Hematopoietic multipotent progenitor cell treated with erythropoietin and hydrocortisone succinate and interleukin-3 and kit ligand, for 8 days (in vitro differentiated cells): Measurements from ENCODE around the gene GAPDH.
A peak's percentile ranks its signal among the peaks of the same experiment; 100 is the strongest.
"Not testable (repeated sequence)": the region's sequence is repeated elsewhere in the genome, so short reads cannot be mapped to it uniquely, and the experiment has no call there.

Experiments used
- DNase-seq: peaks from one replicate; pipeline ENCODE4 v3.0.0-alpha.2; 2015

The GAPDH gene

DNA sequence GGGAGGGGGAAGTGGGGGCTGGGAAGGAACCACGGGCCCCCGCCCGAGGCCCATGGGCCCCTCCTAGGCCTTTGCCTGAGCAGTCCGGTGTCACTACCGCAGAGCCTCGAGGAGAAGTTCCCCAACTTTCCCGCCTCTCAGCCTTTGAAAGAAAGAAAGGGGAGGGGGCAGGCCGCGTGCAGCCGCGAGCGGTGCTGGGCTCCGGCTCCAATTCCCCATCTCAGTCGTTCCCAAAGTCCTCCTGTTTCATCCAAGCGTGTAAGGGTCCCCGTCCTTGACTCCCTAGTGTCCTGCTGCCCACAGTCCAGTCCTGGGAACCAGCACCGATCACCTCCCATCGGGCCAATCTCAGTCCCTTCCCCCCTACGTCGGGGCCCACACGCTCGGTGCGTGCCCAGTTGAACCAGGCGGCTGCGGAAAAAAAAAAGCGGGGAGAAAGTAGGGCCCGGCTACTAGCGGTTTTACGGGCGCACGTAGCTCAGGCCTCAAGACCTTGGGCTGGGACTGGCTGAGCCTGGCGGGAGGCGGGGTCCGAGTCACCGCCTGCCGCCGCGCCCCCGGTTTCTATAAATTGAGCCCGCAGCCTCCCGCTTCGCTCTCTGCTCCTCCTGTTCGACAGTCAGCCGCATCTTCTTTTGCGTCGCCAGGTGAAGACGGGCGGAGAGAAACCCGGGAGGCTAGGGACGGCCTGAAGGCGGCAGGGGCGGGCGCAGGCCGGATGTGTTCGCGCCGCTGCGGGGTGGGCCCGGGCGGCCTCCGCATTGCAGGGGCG, at the start of gene GAPDH:
TSS of gene GAPDH (plus strand) at position 595 of the 772 bp plus-strand sequence. CDS start 316 bp downstream, outside the sequence.
- peak; percentile 98 for DNase-seq

- DNase-seq = no peak
Measured at GRCh38 chr12:6488240-6488639, 46.1 kb upstream of the GAPDH start.

GRCh38 chr12:6489449-6489848, 44.9 kb upstream of the GAPDH start:
- no peak for DNase-seq

GRCh38 chr12:6490673-6491072, 43.6 kb upstream of the GAPDH start:
- DNase-seq = not testable (repeated sequence)

DNA sequence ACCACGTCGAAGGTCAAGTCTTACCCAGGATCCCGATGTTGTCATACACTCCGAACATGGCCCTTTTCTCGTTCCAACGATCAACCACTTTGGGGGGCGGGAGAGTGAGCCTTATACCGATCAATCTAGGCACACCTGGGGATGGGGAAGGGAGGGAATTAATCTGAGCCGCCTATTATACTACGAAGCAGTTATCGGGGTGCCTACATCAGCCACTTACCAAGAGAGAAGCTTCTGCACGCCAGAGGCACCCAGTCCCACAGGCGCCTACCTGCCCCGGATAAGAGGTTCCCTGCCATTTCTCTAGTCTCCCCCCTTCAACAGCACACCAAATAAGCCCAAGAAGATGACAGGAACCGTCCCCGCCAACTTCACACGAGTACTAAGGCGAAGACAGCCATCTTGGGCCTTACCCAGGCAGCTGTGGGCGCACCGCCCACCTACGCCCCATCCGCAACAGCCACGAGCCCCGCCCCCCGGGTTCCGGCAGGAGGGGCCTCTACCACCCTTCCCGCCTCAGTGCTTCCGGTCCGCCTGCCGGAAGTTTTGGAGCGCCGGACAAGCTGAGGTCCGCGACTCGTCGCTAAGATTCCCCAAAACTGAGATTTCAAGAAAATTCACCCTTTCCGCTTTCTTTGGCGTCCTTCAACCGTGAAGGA, 41.4 kb upstream of the GAPDH start, which contains the start of gene MRPL51:
TSS of gene MRPL51 (minus strand) at position 425 of the 659 bp plus-strand sequence. CDS start at position 299, 126 bp downstream.
- peak; percentile 97 for DNase-seq

GRCh38 chr12:6493497-6494257, 40.6 kb upstream of the GAPDH start, which contains the start of gene NCAPD2:
Gene NCAPD2 (plus strand): TSS chr12:6494102. CDS start chr12:6495099, 997 bp downstream.
- DNase-seq = peak; percentile 98

- peak; percentile 66 for DNase-seq
Measured at GRCh38 chr12:6494258-6494743, 40.0 kb upstream of the GAPDH start.

DNA sequence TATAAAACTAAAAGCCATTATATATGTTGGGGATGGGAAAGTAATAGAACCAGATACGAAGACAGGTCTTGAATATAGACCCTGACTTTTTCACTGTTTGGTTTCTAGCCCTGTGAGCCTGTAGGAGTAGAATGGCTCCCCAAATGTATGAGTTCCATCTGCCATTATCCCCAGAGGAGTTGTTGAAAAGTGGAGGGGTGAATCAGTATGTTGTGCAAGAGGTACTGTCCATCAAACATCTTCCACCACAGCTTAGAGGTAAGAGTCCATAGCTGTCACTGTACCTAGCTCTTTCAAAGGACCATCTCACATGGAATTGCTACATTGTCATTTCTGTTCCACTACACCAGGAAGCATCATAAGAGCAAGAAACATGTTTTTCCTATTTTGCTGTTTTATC, 39.3 kb upstream of the GAPDH start:
- peak; percentile 19 for DNase-seq

GRCh38 chr12:6497291-6497690, 37.0 kb upstream of the GAPDH start:
- not testable (repeated sequence) for DNase-seq

DNA sequence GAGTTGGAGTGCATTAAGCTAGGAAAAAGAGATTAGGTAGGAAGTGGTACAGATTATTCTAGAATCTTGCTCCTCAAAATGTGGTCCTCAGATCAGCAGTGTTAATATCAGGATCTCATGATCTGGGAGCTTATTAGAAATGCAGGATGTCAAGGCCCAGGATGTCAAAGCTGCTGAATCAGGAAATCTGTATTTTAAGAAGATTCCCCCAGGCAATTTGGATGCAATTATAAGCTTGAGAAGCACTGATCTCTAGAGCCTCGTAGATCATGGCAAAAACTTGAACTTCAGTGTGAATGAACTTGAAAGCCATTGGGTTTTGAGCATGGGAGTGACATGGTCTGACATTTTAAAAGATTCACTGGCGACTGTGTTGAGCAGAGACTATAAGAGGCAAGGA, 33.9 kb upstream of the GAPDH start:
- DNase-seq = no peak

DNA sequence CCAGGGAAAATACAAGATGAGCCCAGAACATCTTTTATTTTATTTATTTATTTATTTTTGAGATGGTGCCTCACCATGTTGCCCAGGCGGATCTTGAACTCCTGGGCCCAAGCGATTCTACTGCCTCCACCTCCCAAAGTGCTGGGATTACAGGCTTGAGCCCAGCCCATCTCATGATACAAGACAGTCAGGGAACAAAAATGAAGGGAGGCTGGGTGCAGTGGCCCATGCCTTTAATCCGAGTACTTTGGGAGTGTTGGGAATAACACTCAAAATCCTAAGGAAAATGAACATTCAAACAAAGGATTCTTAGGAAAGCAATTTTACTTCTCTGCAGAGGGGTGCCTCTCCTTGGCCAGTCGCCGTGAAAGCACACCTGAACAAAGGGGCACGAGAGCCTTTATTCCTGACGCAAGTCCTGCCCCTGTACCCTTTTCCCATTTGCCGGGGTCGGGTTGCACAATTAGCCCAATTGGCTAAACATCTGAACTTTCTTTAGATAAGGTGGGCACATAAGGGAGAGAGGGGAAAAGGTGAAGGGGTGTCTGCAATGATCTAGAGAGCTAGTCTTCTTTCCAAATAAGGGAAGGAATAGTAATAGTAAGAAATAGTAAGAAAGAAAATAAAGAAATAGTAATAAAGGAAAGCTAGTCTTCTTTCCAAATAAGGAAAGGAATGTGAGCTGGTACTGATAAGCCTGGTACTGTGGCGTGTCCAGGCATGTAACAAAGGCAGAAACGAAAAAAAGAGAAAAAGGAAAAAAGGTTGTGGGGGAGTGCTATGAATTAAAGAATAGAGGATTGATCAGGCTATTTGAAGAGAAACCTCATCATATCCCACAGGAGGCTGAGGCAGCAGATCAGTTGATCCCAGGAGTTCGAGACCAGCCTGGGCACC, 27.0 kb upstream of the GAPDH start:
- peak; percentile 16 for DNase-seq

DNA sequence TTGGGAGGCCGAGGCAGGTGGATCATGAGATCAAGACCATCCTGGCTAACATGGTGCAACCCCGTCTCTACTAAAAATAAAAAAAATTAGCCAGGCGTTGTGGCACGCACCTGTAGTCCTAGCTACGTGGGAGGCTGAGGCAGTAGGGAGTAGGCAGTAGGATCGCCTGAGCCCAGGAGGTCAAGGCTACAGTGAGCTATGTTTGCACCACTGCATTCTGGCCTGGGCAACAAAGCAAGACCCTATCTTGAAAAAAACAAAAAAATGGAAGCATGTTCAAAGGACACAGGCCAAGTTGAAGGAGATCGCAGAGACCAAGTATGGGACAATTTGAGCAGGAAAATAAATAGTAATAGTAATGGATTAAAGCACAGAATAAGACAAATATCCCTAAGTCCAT, 26.2 kb upstream of the GAPDH start:
- DNase-seq = no peak

- no peak for DNase-seq
Measured at GRCh38 chr12:6520186-6520585, 14.1 kb upstream of the GAPDH start.

DNA sequence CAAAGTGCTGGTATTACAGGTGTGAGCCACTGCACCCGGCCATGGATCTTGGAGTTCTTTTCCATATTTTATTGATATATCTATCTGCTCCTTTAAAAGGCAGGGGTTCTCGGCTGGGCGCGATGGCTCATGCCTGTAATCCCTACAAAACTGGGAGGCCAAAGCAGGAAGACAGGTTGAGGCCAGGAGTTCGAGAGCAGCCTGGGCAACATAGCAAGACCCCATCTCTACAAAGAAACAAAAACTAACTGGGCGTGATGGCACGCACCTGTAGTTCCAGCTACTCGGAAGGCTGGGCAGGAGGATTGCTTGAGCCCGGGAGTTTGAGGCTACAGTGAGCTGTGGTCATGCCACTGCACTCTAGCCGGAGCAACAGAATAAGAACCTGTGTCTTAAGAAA, 12.1 kb upstream of the GAPDH start:
- no peak for DNase-seq

- no peak for DNase-seq
Measured at GRCh38 chr12:6523708-6524107, 10.6 kb upstream of the GAPDH start.

GRCh38 chr12:6524648-6525047, 9.7 kb upstream of the GAPDH start:
- DNase-seq = no peak

GRCh38 chr12:6526201-6526600, 8.1 kb upstream of the GAPDH start:
- no peak for DNase-seq

DNA sequence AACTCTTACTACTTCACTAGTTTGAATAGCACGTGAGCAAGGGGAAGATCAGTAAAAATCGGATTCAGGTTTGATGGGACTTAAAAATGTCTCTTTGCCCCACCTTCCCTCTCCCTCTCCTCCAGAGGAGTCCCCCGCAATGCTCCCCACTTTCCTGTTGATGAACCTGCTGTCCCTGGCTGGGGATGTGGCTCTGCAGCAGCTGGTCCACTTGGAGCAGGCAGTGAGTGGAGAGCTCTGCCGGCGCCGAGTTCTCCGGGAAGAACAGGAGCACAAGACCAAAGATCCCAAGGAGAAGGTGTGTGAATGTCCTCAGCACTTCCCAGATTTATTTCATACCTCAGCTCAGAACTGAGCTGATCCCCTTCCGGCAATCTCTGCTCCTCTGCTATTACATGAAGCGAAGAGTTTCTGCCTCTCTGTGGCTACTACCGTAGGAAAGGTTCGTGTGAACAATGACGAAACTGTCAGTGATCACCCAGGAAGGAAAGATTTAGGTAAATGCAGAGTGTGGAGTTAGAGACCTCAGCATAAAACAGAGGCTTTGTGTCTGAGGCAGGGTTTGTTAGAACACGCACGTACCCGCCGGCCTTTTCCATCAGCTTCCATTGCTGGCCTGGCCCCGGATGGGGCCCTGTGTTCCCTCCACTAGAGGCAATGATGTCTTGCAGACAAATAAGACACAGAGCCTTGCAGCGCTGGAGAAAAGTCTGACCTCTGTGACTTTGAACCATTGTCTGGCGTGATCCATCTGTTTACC, 7.4 kb upstream of the GAPDH start:
- no peak for DNase-seq

DNA sequence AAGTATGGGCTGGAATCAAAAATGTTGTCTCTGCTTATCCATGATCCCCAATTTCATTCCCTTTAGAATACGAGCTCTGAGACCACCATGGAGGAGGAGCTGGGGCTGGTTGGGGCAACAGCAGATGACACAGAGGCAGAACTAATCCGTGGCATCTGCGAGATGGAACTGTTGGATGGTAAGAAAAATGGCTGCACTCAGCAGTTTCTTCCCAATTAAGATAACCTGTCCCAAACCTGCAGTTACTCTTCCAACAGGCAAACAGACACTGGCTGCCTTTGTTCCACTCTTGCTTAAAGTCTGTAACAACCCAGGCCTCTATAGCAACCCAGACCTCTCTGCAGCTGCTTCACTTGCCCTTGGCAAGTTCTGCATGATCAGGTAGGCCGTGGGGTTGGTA, 6.6 kb upstream of the GAPDH start:
- DNase-seq = no peak

GRCh38 chr12:6528539-6529235, 5.6 kb upstream of the GAPDH start:
- DNase-seq = no peak

DNA sequence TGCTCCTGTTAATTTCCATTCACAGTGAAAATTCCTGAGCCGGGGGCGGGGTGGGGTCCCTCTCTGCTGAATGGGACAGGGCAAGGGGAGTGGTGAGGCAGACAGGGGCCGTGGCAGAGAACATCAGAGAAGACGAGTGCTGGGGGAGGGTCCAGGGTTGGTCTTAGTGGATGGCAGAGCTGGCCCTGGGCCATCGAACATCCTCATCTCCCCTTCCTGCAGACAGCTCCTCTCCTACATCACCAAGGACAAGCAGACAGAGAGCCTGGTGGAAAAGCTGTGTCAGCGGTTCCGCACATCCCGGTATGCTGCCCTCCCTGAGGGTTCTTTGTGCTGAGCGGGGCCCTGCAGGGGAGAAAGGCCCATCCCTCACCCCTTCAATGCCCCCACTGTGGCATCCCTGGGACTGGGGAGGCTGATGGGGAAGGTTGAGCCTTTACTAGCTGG, 5.0 kb upstream of the GAPDH start:
- no peak for DNase-seq
